PC-9 (cell line): Measurements from ENCODE around the gene PCGF2. TPM values are rescaled to one million over a fixed set of nuclear protein-coding genes. Genes with fewer than 3 reads are reported as not detected.
"Not testable (repeated sequence)": the region's sequence is repeated elsewhere in the genome, so short reads cannot be mapped to it uniquely, and the experiment has no call there.

ENCODE experiments used
- BruUV-seq: library from RNA; stranded (reverse); fragments of 400-500 nt; replicated peaks from 2 replicates; lab custom pipeline; 2021; lab: Mats Ljungman, UMichigan
- CTCF ChIA-PET: fragments of 300-600 bp; sonication (Branson Sonifier 250); formaldehyde crosslinking; loops from one replicate; lab custom pipeline; 2022; ENCODE audit warnings: antibody characterized with exemption; lab: Charles Lee
- POLR2A ChIA-PET: fragments of 300-600 bp; sonication (Branson Sonifier 250); formaldehyde crosslinking; loops from one replicate; lab custom pipeline; 2022; ENCODE audit warnings: antibody characterized with exemption; ENCODE audit not compliant: unreplicated experiment; lab: Charles Lee
- DNase-seq, 2 experiments: peaks; one replicate each; pipeline versions ENCODE4 v3.0.0 to v3.0.0-alpha.2; 2015 to 2022; ENCODE audit warnings: mixed read lengths in 1 of 2
- H2AFZ ChIP-seq: fragments of 200-600 bp; sonication (generic); 2 replicates; pipeline ENCODE4 v1.8.1; 2017; ENCODE audit warnings: antibody characterized with exemption
- H3F3A ChIP-seq: fragments of 200-600 bp; sonication (generic); 2 replicates; pipeline ENCODE4 v1.8.1; 2017; ENCODE audit warnings: antibody characterized with exemption, mild to moderate bottlenecking, low read depth; ENCODE audit not compliant: insufficient read depth
- H3K27ac ChIP-seq: fragments of 200-600 bp; sonication (generic); 2 replicates; pipeline ENCODE4 v1.6.1; 2016; ENCODE audit warnings: mixed run types
- H3K27me3 ChIP-seq: fragments of 200-600 bp; sonication (generic); 2 replicates; pipeline ENCODE4 v1.6.1; 2016; ENCODE audit warnings: low read depth, mixed run types; ENCODE audit not compliant: insufficient read depth
- H3K36me3 ChIP-seq: fragments of 200-600 bp; sonication (generic); 2 replicates; pipeline ENCODE4 v1.6.1; 2016; ENCODE audit warnings: low read depth, mixed run types
- H3K4me1 ChIP-seq: fragments of 200-600 bp; sonication (generic); replicated peaks from 2 replicates; pipeline ENCODE4 v1.6.1; 2016; ENCODE audit warnings: mixed run types; ENCODE audit not compliant: insufficient read depth
- H3K4me2 ChIP-seq: fragments of 200-600 bp; sonication (generic); 2 replicates; pipeline ENCODE4 v1.6.1; 2017; ENCODE audit warnings: mixed run types
- H3K4me3 ChIP-seq: fragments of 200-600 bp; sonication (generic); 2 replicates; pipeline ENCODE4 v1.6.1; 2016; ENCODE audit warnings: mixed run types
- H3K79me2 ChIP-seq: fragments of 200-600 bp; sonication (generic); 2 replicates; pipeline ENCODE4 v1.6.1; 2017; ENCODE audit warnings: low read depth, mixed run types
- H3K9me2 ChIP-seq: fragments of 200-600 bp; sonication (generic); 2 replicates; pipeline ENCODE4 v1.8.1; 2017; ENCODE audit warnings: mild to moderate bottlenecking; ENCODE audit not compliant: insufficient read depth
- H3K9me3 ChIP-seq: fragments of 200-600 bp; sonication (generic); 2 replicates; pipeline ENCODE4 v1.8.1; 2016; ENCODE audit warnings: low read depth; ENCODE audit not compliant: insufficient read depth
- H4K20me1 ChIP-seq: fragments of 200-600 bp; sonication (generic); 2 replicates; pipeline ENCODE4 v1.8.1; 2017; ENCODE audit not compliant: insufficient read depth
- CTCF ChIP-seq: fragments of 200-600 bp; sonication (generic); conservative IDR thresholded peaks from 2 replicates; pipeline ENCODE4 v1.6.1; 2017; ENCODE audit warnings: mixed run types, antibody characterized with exemption, mild to moderate bottlenecking, moderate library complexity
- EZH2 ChIP-seq: fragments of 200-600 bp; sonication (generic); IDR thresholded peaks from 2 replicates; pipeline ENCODE4 v1.8.0; 2017; ENCODE audit warnings: antibody characterized with exemption, low read depth
- intact Hi-C: fragments of 100-400 bp; cut with micrococcal nuclease; formaldehyde crosslinking; loops from one replicate; pipeline ENCODE4 v1.10.0; 2022; ENCODE audit not compliant: unreplicated experiment
- total RNA-seq: library from RNA; stranded (reverse); gene quantifications from 2 replicates; pipeline ENCODE4 v1.2.3, GENCODE V29; 2021

Gene PCGF2
- total RNA-seq, 1 experiment from 2014 or later: 43.3 TPM

GRCh38 chr17:38789185-38789584 is 41.0 kb upstream of the PCGF2 start:
- POLR2A ChIA-PET: no interaction called here
- peaks cover 39% of the 10 kb centered on the region for H3K79me2 ChIP-seq

GRCh38 chr17:38787999-38788398 is 39.9 kb upstream of the PCGF2 start:
- BruUV-seq, POLR2A ChIA-PET, H3K4me2 ChIP-seq, intact Hi-C loops, H3K27me3 ChIP-seq, H3K4me3 ChIP-seq, H3K9me3 ChIP-seq, H4K20me1 ChIP-seq, H3K9me2 ChIP-seq, DNase-seq, H2AFZ ChIP-seq, CTCF ChIA-PET: not testable (repeated sequence)
- Histone ChIP-seq H3K79me2 (peaks cover 33% of the 10 kb centered on the region), H3K27ac (0 out of 2 replicates have a peak overlapping the region, but pooled peaks have one; percentile 28), H3K36me3 (peaks cover 12% of the 10 kb centered on the region), H3F3A (peaks cover 25% of the 10 kb centered on the region), H3K4me1 (peaks cover 20% of the 10 kb centered on the region)

More at GRCh38 chr17:38789185-38789584, 41.0 kb upstream of the PCGF2 start:
- Histone ChIP-seq H4K20me1 (peaks cover 5% of the 10 kb centered on the region; the same call in 1 of the 2 replicates), H3K36me3 (peaks cover 12% of the 10 kb centered on the region), H3K4me2 (no peak overlapping the region), H3K27ac (no peak overlapping the region), H3K4me1 (peaks cover 20% of the 10 kb centered on the region), H3K4me3 (no peak overlapping the region), H3F3A (peaks cover 25% of the 10 kb centered on the region), H3K27me3 (no peaks in the 10 kb centered on the region), H2AFZ (no peak overlapping the region), H3K9me3 (no peaks in the 10 kb centered on the region), H3K9me2 (no peaks in the 10 kb centered on the region)
- CTCF ChIA-PET: no interaction called here
- TF ChIP-seq CTCF (no peak), EZH2 (no peak)
- BruUV-seq: no TSS peak
- intact Hi-C loops: no loop called here
- DNase-seq: no peak

GRCh38 chr17:38786372-38786771 is 38.2 kb upstream of the PCGF2 start:
- Histone ChIP-seq H3K79me2 (peaks cover 24% of the 10 kb centered on the region), H3K9me3 (no peaks in the 10 kb centered on the region), H3K4me3 (no peak overlapping the region), H3K36me3 (peaks cover 12% of the 10 kb centered on the region), H3K27me3 (no peaks in the 10 kb centered on the region), H3K4me1 (peaks cover 20% of the 10 kb centered on the region), H3F3A (peaks cover 25% of the 10 kb centered on the region), H4K20me1 (peaks cover 5% of the 10 kb centered on the region; the same call in 1 of the 2 replicates), H3K4me2 (peak overlapping the region; percentile 15), H3K9me2 (no peaks in the 10 kb centered on the region), H2AFZ (no peak overlapping the region), H3K27ac (peak overlapping the region; percentile 28)
- BruUV-seq: no TSS peak
- POLR2A ChIA-PET: interaction anchor here (0.5 to 0.7 kb wide), 6 partner anchors 14 to 1497 kb away, joined by 3 to 7 read pairs (median 3); partner anchors contain the start of gene FBXO47
- intact Hi-C loops: no loop called here
- CTCF ChIA-PET: no interaction called here
- peak; percentile 84 to 95 for DNase-seq
- TF ChIP-seq EZH2: no peak
- TF ChIP-seq CTCF: no peak

GRCh38 chr17:38783227-38783626 is 35.1 kb upstream of the PCGF2 start:
- Histone ChIP-seq H3K27me3 (no peaks in the 10 kb centered on the region), H3K36me3 (peaks cover 16% of the 10 kb centered on the region), H4K20me1 (no peaks in the 10 kb centered on the region; the same call in 1 of the 2 replicates), H3K79me2 (0 out of 2 replicates have a peak, but pooled peaks cover 10% of the 10 kb centered on the region), H3K9me2 (no peaks in the 10 kb centered on the region), H3K4me1 (peaks cover 20% of the 10 kb centered on the region), H3K27ac (no peak overlapping the region), H3K9me3 (no peaks in the 10 kb centered on the region), H3K4me2 (no peak overlapping the region), H2AFZ (no peak overlapping the region), H3K4me3 (no peak overlapping the region), H3F3A (peaks cover 22% of the 10 kb centered on the region)
- TF ChIP-seq CTCF (no peak), EZH2 (no peak)
- POLR2A ChIA-PET: no interaction called here
- no peak for DNase-seq
- BruUV-seq: no TSS peak
- CTCF ChIA-PET: no interaction called here
- intact Hi-C loops: no loop called here
